ENCODE measurements around the gene LRRC42.

LRRC42 gene

DNA sequence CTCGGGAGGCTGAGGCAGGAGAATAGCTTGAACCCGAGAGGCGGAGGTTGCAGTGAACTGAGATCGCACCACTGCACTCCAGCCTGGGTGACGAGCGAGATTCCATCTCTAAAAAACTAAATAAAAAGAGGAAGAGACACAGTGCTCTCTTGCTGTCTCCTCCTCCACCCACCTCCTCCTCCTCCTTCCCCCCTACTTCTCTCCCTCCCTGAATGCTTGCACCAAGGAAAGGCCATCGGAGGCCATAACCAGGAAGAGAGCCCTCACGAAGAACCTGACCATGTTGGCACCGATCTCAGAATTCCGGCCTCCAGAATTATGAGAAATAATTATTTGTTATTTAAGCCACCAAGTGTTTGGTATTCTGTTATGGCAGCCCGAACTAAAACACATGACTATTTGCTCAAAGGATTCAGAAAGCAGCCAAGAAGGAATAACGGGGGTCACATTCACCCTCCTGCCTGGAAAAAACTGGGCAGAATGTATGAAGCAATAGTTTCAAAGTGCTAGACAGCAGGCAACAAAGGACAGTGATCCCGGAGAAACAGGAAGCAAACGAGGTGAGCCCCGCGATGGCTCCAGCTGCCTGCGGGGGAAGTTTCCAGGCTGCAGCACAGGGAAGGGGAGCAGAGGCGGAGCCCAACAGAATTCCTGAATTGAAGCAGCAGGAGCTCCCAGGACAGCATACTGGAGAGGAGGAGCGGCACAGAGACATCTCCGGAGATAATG, 36.0 kb downstream of the LRRC42 start:
- Histone ChIP-seq H2AFZ (ENCODE audit: low read depth, low read length, severe bottlenecking) (no peak overlapping the region), H4K20me1 (ENCODE audit: low read depth, low read length) (no peaks in the 10 kb centered on the region), H3F3A (ENCODE audit: insufficient read depth) (no peaks in the 10 kb centered on the region), H3K36me3 (ENCODE audit: low read length) (no peaks in the 10 kb centered on the region), H3K4me3 (ENCODE audit: insufficient read depth, low read length, poor library complexity, severe bottlenecking) (no peak overlapping the region), H3K9me2 (replicated peaks; ENCODE audit: insufficient read depth, low read length) (no peaks in the 10 kb centered on the region), H3K27ac (ENCODE audit: low read depth, low read length) (no peak overlapping the region), H3K9ac (ENCODE audit: low read length) (no peak overlapping the region), H3K9me3 (ENCODE audit: insufficient read depth, low read length) (no peaks in the 10 kb centered on the region), H3K4me2 (ENCODE audit: low read depth, low read length, poor library complexity, severe bottlenecking) (no peak overlapping the region), H3K79me2 (ENCODE audit: insufficient read depth, low read length) (no peaks in the 10 kb centered on the region), H3K27me3 (ENCODE audit: low read length) (no peaks in the 10 kb centered on the region)
- no peak for TF ChIP-seq EZH2phosphoT487 (conservative IDR thresholded peaks at IDR 0.05; ENCODE audit: low read length)
- TF ChIP-seq, protein P1, sequence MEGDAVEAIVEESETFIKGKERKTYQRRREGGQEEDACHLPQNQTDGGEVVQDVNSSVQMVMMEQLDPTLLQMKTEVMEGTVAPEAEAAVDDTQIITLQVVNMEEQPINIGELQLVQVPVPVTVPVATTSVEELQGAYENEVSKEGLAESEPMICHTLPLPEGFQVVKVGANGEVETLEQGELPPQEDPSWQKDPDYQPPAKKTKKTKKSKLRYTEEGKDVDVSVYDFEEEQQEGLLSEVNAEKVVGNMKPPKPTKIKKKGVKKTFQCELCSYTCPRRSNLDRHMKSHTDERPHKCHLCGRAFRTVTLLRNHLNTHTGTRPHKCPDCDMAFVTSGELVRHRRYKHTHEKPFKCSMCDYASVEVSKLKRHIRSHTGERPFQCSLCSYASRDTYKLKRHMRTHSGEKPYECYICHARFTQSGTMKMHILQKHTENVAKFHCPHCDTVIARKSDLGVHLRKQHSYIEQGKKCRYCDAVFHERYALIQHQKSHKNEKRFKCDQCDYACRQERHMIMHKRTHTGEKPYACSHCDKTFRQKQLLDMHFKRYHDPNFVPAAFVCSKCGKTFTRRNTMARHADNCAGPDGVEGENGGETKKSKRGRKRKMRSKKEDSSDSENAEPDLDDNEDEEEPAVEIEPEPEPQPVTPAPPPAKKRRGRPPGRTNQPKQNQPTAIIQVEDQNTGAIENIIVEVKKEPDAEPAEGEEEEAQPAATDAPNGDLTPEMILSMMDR (IDR thresholded peaks at IDR 0.05; ENCODE audit: insufficient read depth, low read length, poor library complexity, severe bottlenecking), result no peak

- Histone ChIP-seq H3K4me3 (ENCODE audit: insufficient read depth, low read length, poor library complexity, severe bottlenecking) (no peak overlapping the region), H4K20me1 (ENCODE audit: low read depth, low read length) (no peaks in the 10 kb centered on the region), H2AFZ (ENCODE audit: low read depth, low read length, severe bottlenecking) (no peak overlapping the region), H3K27me3 (ENCODE audit: low read length) (no peaks in the 10 kb centered on the region), H3K9me2 (replicated peaks; ENCODE audit: insufficient read depth, low read length) (no peaks in the 10 kb centered on the region), H3K79me2 (ENCODE audit: insufficient read depth, low read length) (no peaks in the 10 kb centered on the region), H3K36me3 (ENCODE audit: low read length) (no peaks in the 10 kb centered on the region), H3K27ac (ENCODE audit: low read depth, low read length) (no peak overlapping the region), H3K9ac (ENCODE audit: low read length) (no peak overlapping the region), H3K4me2 (ENCODE audit: low read depth, low read length, poor library complexity, severe bottlenecking) (no peak overlapping the region), H3K9me3 (ENCODE audit: insufficient read depth, low read length) (no peaks in the 10 kb centered on the region), H3F3A (ENCODE audit: insufficient read depth) (no peaks in the 10 kb centered on the region)
- TF ChIP-seq, protein P1 (IDR thresholded peaks at IDR 0.05; ENCODE audit: insufficient read depth, low read length, poor library complexity, severe bottlenecking), result no peak
- TF ChIP-seq EZH2phosphoT487 (conservative IDR thresholded peaks at IDR 0.05; ENCODE audit: low read length), result no peak
Observed at GRCh38 chr1:53982763-53983104, 36.6 kb downstream of the LRRC42 start.

- Histone ChIP-seq H3K9me2 (replicated peaks; ENCODE audit: insufficient read depth, low read length) (no peaks in the 10 kb centered on the region), H3K79me2 (ENCODE audit: insufficient read depth, low read length) (no peaks in the 10 kb centered on the region), H2AFZ (ENCODE audit: low read depth, low read length, severe bottlenecking) (no peak overlapping the region), H3K27me3 (ENCODE audit: low read length) (no peaks in the 10 kb centered on the region), H3K4me3 (ENCODE audit: insufficient read depth, low read length, poor library complexity, severe bottlenecking) (no peak overlapping the region), H3K4me2 (ENCODE audit: low read depth, low read length, poor library complexity, severe bottlenecking) (no peak overlapping the region), H3K9ac (ENCODE audit: low read length) (no peak overlapping the region), H3K36me3 (ENCODE audit: low read length) (no peaks in the 10 kb centered on the region), H3K27ac (ENCODE audit: low read depth, low read length) (no peak overlapping the region), H4K20me1 (ENCODE audit: low read depth, low read length) (no peaks in the 10 kb centered on the region), H3F3A (ENCODE audit: insufficient read depth) (no peaks in the 10 kb centered on the region), H3K9me3 (ENCODE audit: insufficient read depth, low read length) (no peaks in the 10 kb centered on the region)
- no peak for TF ChIP-seq EZH2phosphoT487 (conservative IDR thresholded peaks at IDR 0.05; ENCODE audit: low read length)
- TF ChIP-seq, protein P1 (IDR thresholded peaks at IDR 0.05; ENCODE audit: insufficient read depth, low read length, poor library complexity, severe bottlenecking), result no peak
Observed at GRCh38 chr1:53984726-53985125, 38.6 kb downstream of the LRRC42 start.

All from SU-DHL-6 (cell line).